GM12878 (cell line): ENCODE measurements around the gene CRB1. TPM values are rescaled to one million over a fixed set of nuclear protein-coding genes. Genes with fewer than 3 reads are reported as not detected.

Experiments used
- ATAC-seq: fragments of 200-7000 bp; cut with Tn5 transposase; 3 replicates; pipeline ENCODE4 v1.9.1; 2020; ENCODE audit warnings: mild to moderate bottlenecking, moderate library complexity
- BruUV-seq: library from RNA; stranded (reverse); fragments of 400-500 nt; replicated peaks from 2 replicates; lab custom pipeline; 2021; lab: Mats Ljungman, UMichigan
- CTCF ChIA-PET: fragments of 300-600 bp; sonication (Branson Sonifier 250); formaldehyde crosslinking; extraction: SDS; loops from one replicate; lab custom pipeline; 2021; ENCODE audit warnings: inconsistent platforms; lab: Yijun Ruan, JAX
- POLR2A ChIA-PET: fragments of 350-600 bp; formaldehyde crosslinking; extraction: SDS; loops from one replicate; lab custom pipeline; 2021; ENCODE audit warnings: inconsistent platforms; lab: Charles Lee
- RAD21 ChIA-PET: fragments of 300-600 bp; sonication (Branson Sonifier 250); formaldehyde crosslinking; loops from one replicate; lab custom pipeline; 2023; ENCODE audit warnings: antibody characterized with exemption; ENCODE audit not compliant: unreplicated experiment; lab: Charles Lee
- SMC1A ChIA-PET: fragments of 300-600 bp; sonication (Branson Sonifier 250); formaldehyde crosslinking; loops from one replicate; lab custom pipeline; 2023; ENCODE audit not compliant: unreplicated experiment, uncharacterized antibody; lab: Charles Lee
- DNase-seq: peaks from one replicate; pipeline ENCODE4 v3.0.0-alpha.2; 2011; ENCODE audit warnings: low read depth, low spot score
- FAIRE-seq: peaks from 3 replicates; lab custom pipeline; 2011; peaks lifted over from hg19 to GRCh38; lab: Jason Lieb, UNC
- H2AFZ ChIP-seq: 2 replicates; pipeline ENCODE4 v1.6.0; 2011; ENCODE audit warnings: low read depth, low read length, control low read depth; ENCODE audit not compliant: control insufficient read depth
- H3K27ac ChIP-seq: 2 replicates; pipeline ENCODE4 v1.5.1; 2011; ENCODE audit warnings: control low read depth; ENCODE audit not compliant: control insufficient read depth, insufficient read depth
- H3K27me3 ChIP-seq, 2 experiments: replicated peaks in 1 of 2; 2 replicates each; pipeline versions ENCODE4 v1.6.0 to v1.6.1; 2011; ENCODE audit warnings: low read length in 1 of 2; ENCODE audit not compliant: control insufficient read depth in 2 of 2, insufficient read depth in 2 of 2
- H3K36me3 ChIP-seq, 2 experiments: 2 replicates each; pipeline ENCODE4 v1.5.1; 2011; ENCODE audit warnings: low read length in 1 of 2; ENCODE audit not compliant: control insufficient read depth in 2 of 2, insufficient read depth in 2 of 2
- H3K4me1 ChIP-seq: 2 replicates; pipeline ENCODE4 v1.6.1; 2011; ENCODE audit warnings: mild to moderate bottlenecking, low read length, moderate library complexity, mixed read lengths; ENCODE audit not compliant: control insufficient read depth, insufficient read depth
- H3K4me2 ChIP-seq: 2 replicates; pipeline ENCODE4 v1.6.0; 2011; ENCODE audit warnings: control low read depth; ENCODE audit not compliant: control insufficient read depth, insufficient read depth
- H3K4me3 ChIP-seq: fragments of 200-600 bp; sonication (generic); 2 replicates; pipeline ENCODE4 v1.5.1; 2016
- H3K79me2 ChIP-seq: 2 replicates; pipeline ENCODE4 v1.6.0; 2011; ENCODE audit warnings: low read length; ENCODE audit not compliant: control insufficient read depth, insufficient read depth
- H3K9ac ChIP-seq: 2 replicates; pipeline ENCODE4 v1.8.0; 2011; ENCODE audit warnings: low read length, control low read depth, mixed read lengths; ENCODE audit not compliant: control insufficient read depth, insufficient read depth
- H3K9me3 ChIP-seq: replicated peaks from 3 replicates; pipeline ENCODE4 v1.5.1; 2011; ENCODE audit warnings: mild to moderate bottlenecking, low read length; ENCODE audit not compliant: control insufficient read depth, insufficient read depth
- H4K20me1 ChIP-seq: 2 replicates; pipeline ENCODE4 v1.6.0; 2011; ENCODE audit not compliant: control insufficient read depth, insufficient read depth
- ATF2 ChIP-seq: IDR thresholded peaks from 2 replicates; pipeline ENCODE4 v1.6.1; 2012; ENCODE audit warnings: low read length, inconsistent platforms
- CTCF ChIP-seq, 3 experiments: IDR thresholded peaks in 2 of 3; conservative IDR thresholded peaks in 1 of 3; 2 replicates each; pipeline ENCODE4 v1.5.1; 2011; ENCODE audit warnings: low read depth in 3 of 3, low read length in 3 of 3, mild to moderate bottlenecking in 3 of 3, control low read depth in 2 of 3, moderate library complexity in 2 of 3, inconsistent platforms in 1 of 3, mixed read lengths in 1 of 3; ENCODE audit not compliant: control insufficient read depth in 2 of 3, insufficient read depth in 1 of 3; ENCODE audit errors: extremely low read depth in 1 of 3
- CUX1 ChIP-seq: IDR thresholded peaks from 2 replicates; pipeline ENCODE4 v1.6.1; 2012; ENCODE audit warnings: improper control_type of control experiment, low read depth, low read length; ENCODE audit not compliant: insufficient replicate concordance
- EGR1 ChIP-seq, 2 experiments: IDR thresholded peaks; 1 replicate in 1 of 2; 2 replicates in 1 of 2; pipeline ENCODE4 v1.6.1; 2011 to 2012; ENCODE audit warnings: low read depth in 2 of 2, low read length in 2 of 2, borderline replicate concordance in 1 of 2, mild to moderate bottlenecking in 1 of 2, moderate library complexity in 1 of 2
- ELK1 ChIP-seq: IDR thresholded peaks from 2 replicates; pipeline ENCODE4 v1.6.1; 2012; ENCODE audit warnings: low read depth, low read length, improper control_type of control experiment
- HCFC1 ChIP-seq: fragments of 150-350 bp; IDR thresholded peaks from 2 replicates; pipeline ENCODE4 v1.6.1; 2014; ENCODE audit warnings: low read length
- JUND ChIP-seq: IDR thresholded peaks from 2 replicates; pipeline ENCODE4 v1.6.1; 2012; ENCODE audit warnings: low read depth, mild to moderate bottlenecking, low read length, improper control_type of control experiment, moderate library complexity
- KLF5 ChIP-seq: fragments of 450-650 bp; IDR thresholded peaks from 2 replicates; pipeline ENCODE4 v1.6.1; 2014; ENCODE audit warnings: mild to moderate bottlenecking; ENCODE audit not compliant: partially characterized antibody
- MXI1 ChIP-seq: fragments of 150-350 bp; IDR thresholded peaks from 2 replicates; pipeline ENCODE4 v1.6.1; 2011; ENCODE audit warnings: low read depth, mild to moderate bottlenecking, inconsistent platforms, low read length, improper control_type of control experiment
- NFYA ChIP-seq: IDR thresholded peaks from 2 replicates; pipeline ENCODE4 v1.6.1; 2011; ENCODE audit warnings: low read depth, mild to moderate bottlenecking, low read length, improper control_type of control experiment, borderline replicate concordance
- NR2F1 ChIP-seq: fragments of 450-650 bp; conservative IDR thresholded peaks from 2 replicates; pipeline ENCODE4 v1.6.1; 2017; ENCODE audit warnings: mild to moderate bottlenecking
- RAD51 ChIP-seq: fragments of 450-650 bp; IDR thresholded peaks from 2 replicates; pipeline ENCODE4 v1.6.1; 2016; ENCODE audit warnings: moderate library complexity, mild to moderate bottlenecking, inconsistent platforms
- RCOR1 ChIP-seq: conservative IDR thresholded peaks from 2 replicates; pipeline ENCODE4 v1.6.1; 2012; ENCODE audit warnings: low read depth, low read length, improper control_type of control experiment
- SMARCA5 ChIP-seq: fragments of 450-650 bp; IDR thresholded peaks from 2 replicates; pipeline ENCODE4 v1.6.1; 2017; ENCODE audit warnings: mild to moderate bottlenecking
- STAT3 ChIP-seq: IDR thresholded peaks from 2 replicates; pipeline ENCODE4 v1.6.1; 2011; ENCODE audit warnings: low read depth, low read length, improper control_type of control experiment
- ZNF217 ChIP-seq: fragments of 450-650 bp; IDR thresholded peaks from 2 replicates; pipeline ENCODE4 v1.6.1; 2017; ENCODE audit warnings: antibody characterized with exemption, mild to moderate bottlenecking
- WGBS: methylation state at CpG from one replicate; pipeline ENCODE4 v1.1.6; 2016; ENCODE audit warnings: low lambda C conversion rate; ENCODE audit not compliant: insufficient replicate concordance, insufficient coverage; ENCODE audit errors: missing lambda C conversion rate; 5-methylcytosine and 5-hydroxymethylcytosine counted together
- in situ Hi-C: fragments of 300-500 bp; cut with MboI; formaldehyde crosslinking; loops from 9 replicates; pipeline ENCODE4 v1.14.3; 2018; ENCODE audit warnings: mixed read lengths
- intact Hi-C: fragments of 100-400 bp; cut with micrococcal nuclease; formaldehyde crosslinking; loops from one replicate; pipeline ENCODE4 v1.14.2; 2022; ENCODE audit not compliant: unreplicated experiment
- polyA plus RNA-seq, 11 experiments: library from polyadenylated mRNA; depleted of rRNA in 4 of 11; unstranded in 6 of 11; stranded (reverse) in 5 of 11; fragments of >200 nt; fragmentation: Nextera tagmentation in 4 of 11; fragmentation: Illumina TruSeq in 1 of 11; extraction: Ambion mirVana in 4 of 11; extraction: Trizol in 1 of 11; gene quantifications; 1 replicate in 1 of 11; 2 replicates in 10 of 11; pipeline versions ENCODE4 v1.2.1 to v1.2.3, GENCODE V29; 2011 to 2016; ENCODE audit warnings: inconsistent platforms in 2 of 11, missing spikeins in 2 of 11, low read depth in 1 of 11
- total RNA-seq, 4 experiments: library from RNA; depleted of rRNA in 3 of 4; stranded (reverse); fragments of >200 nt in 3 of 4; fragmentation: Illumina TruSeq in 1 of 4; extraction: Trizol in 1 of 4; gene quantifications; 2 replicates each; pipeline versions ENCODE4 v1.2.1 to v1.2.3, GENCODE V29; 2013 to 2021

Gene CRB1
- total and polyA plus RNA-seq, 10 of the 15 experiments (the other 5 are each of a cell fraction or from before 2014, with no cell fraction given), result 0.06 to 0.10 (median 0.06) TPM; not detected in 7

- CTCF ChIA-PET, result no interaction called here
- H3K36me3 ChIP-seq, result no peaks in the 10 kb centered on the region
- POLR2A ChIA-PET, result no interaction called here
- in situ Hi-C loops, result loop anchor here (25.0 kb wide), 1 partner anchor 527 kb away; no protein-coding TSS in a partner anchor
- H3K27me3 ChIP-seq, result no peaks in the 10 kb centered on the region; a peak in 1 of 4 replicates
- intact Hi-C loops, result no loop called here
- H4K20me1 ChIP-seq, result no peaks in the 10 kb centered on the region
- H3K4me2 ChIP-seq, result no peak overlapping the region
- no peak overlapping the region for H3K27ac ChIP-seq
- 64% methylated on average over 12 of the region's 14 CpGs for WGBS
- H2AFZ ChIP-seq, result no peak overlapping the region
- SMC1A ChIA-PET, result no interaction called here
- RAD21 ChIA-PET, result no interaction called here
- FAIRE-seq (no peak), ATAC-seq (no peak), DNase-seq (no peak)
- no peak overlapping the region for H3K9ac ChIP-seq
- no peak overlapping the region for H3K4me3 ChIP-seq
- H3K4me1 ChIP-seq, result no peaks in the 10 kb centered on the region
- no peaks in the 10 kb centered on the region for H3K79me2 ChIP-seq
- no TSS peak for BruUV-seq
- no peaks in the 10 kb centered on the region for H3K9me3 ChIP-seq
- TF ChIP-seq HCFC1 (no peak), ZNF217 (no peak), NFYA (no peak), ELK1 (no peak), CUX1 (no peak), STAT3 (no peak), JUND (no peak), EGR1 (IDR thresholded peaks at IDR 0.05; ENCODE audit: borderline replicate concordance in 1 of 2, low read depth in 2 of 2, low read length in 2 of 2) (no peak), RCOR1 (no peak), RAD51 (no peak), SMARCA5 (no peak), ATF2 (no peak), NR2F1 (no peak), CTCF (IDR thresholded peaks at IDR 0.05 in 2 of 3, conservative IDR thresholded peaks at IDR 0.05 in 1 of 3; ENCODE audit: control insufficient read depth in 2 of 3, extremely low read depth in 1 of 3, insufficient read depth in 1 of 3, low read depth in 3 of 3, low read length in 3 of 3) (no peak), KLF5 (no peak), MXI1 (no peak)
Observed at GRCh38 chr1:197363855-197364254, 95.8 kb downstream of the CRB1 start.
